Left renal cortex interstitium (tissue), 4 donors: ENCODE data around the gene CAPG. TPM values are rescaled to one million over a fixed set of nuclear protein-coding genes. Genes with fewer than 3 reads are reported as not detected.
"Not testable (repeated sequence)": the region's sequence is repeated elsewhere in the genome, so short reads cannot be mapped to it uniquely, and the experiment has no call there.

ENCODE experiments used
- DNase-seq, 4 donors: peaks; one replicate each; pipeline ENCODE4 v3.0.0-alpha.2; 2013; ENCODE audit warnings: low read depth in 4 of 4, low spot score in 2 of 4, missing footprints in 1 of 4
- polyA plus RNA-seq, 4 donors: library from polyadenylated mRNA; unstranded; fragments of 120-200 nt; gene quantifications; one replicate each; pipeline ENCODE4 v1.2.1, GENCODE V29; 2013; ENCODE audit not compliant: insufficient read length in 4 of 4

Gene CAPG
- polyA plus RNA-seq, 4 donors, result 94.7 to 144 (median 133) TPM

DNA sequence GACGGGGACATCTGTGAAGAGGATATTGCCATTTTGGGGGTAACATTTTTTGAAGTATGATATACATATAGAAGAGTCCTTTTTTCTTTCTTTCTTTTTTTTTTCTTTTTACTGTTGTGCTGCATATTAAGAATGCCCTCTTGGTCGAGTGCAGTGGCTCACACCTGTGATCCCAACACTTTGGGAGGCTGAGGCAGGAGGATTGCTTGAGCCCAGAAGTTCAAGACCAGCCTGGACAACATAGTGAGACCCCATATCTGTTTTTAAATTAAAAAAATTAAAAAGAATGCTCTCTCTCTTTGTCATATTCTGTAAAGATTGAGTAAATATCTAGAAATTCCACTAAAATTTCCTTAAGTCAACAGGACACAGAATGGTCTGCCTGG lies 11.9 kb upstream of the CAPG start:
- no peak for DNase-seq

DNA sequence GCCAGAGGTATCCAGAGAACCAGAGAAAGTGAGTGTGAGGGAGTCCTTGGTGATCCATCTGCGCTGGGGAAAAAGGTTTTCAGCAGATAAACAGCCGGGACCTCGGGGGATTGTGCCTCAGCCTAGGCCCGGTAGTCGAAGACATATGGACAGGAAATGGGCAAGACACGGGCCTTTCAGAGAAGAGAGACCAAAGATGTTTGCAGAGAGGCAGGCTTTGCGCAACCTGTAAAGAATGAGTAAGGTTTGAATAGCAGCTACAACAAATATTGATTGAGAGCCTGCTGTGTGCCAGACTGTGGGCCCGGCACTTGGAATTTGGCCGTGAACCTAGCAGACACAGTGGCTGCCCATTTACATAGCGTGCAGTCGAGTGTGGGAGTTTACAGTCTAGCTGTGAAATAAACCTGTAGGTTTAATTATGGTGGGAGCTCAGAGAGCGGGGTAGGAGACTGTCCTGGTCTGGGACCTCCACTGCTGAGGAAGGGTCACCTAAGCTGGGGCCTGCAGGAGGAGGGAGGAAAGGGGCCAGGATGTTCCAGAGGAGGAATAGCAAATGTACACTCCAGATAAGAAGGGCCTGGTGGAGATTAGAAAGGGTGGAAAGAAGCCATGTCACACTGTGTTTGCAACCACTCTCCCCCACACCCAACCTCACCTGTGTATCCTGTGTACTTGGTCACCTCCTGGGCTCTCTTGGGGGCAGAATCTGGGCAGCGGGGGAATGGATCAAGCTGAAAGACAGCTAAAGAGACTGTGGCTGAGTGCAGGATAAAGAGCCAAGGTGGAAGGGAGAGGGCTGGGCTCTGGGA lies 11.3 kb upstream of the CAPG start:
- no peak for DNase-seq

- DNase-seq, result no peak
Observed at GRCh38 chr2:85420536-85421259, 10.5 kb upstream of the CAPG start.

DNA sequence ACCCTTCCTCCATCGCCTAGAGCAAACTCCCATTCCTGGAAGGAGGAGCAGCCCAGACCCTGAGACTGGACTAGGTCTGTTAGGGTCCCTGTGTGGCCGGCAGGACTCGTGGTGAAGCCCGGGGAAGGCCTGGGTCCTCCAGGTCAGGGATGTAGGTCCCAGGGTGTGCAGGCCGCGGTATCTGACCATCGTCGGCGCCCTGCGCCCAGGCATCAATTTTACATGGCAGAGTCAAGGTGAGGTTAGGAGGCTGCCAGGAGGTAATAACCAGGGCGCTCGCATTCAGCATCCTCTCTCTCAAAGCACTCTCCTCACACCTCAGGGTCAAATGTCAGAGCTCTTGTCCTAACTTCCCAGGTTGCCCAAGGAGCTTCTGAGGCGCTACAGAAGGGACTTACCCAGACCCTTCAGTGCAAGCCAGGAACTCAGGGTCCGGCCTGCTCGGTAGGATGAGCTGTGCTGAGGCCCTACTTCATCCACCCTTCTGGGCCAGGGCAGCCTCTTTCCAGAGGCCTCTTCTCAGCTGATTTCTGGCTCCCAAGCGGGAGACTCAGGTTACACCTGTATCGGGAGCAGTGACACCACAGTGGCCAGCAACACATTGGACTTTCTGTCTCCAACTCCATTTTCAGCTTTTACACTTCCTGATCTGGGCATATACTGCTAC lies 9.0 kb upstream of the CAPG start:
- DNase-seq, result no peak

DNA sequence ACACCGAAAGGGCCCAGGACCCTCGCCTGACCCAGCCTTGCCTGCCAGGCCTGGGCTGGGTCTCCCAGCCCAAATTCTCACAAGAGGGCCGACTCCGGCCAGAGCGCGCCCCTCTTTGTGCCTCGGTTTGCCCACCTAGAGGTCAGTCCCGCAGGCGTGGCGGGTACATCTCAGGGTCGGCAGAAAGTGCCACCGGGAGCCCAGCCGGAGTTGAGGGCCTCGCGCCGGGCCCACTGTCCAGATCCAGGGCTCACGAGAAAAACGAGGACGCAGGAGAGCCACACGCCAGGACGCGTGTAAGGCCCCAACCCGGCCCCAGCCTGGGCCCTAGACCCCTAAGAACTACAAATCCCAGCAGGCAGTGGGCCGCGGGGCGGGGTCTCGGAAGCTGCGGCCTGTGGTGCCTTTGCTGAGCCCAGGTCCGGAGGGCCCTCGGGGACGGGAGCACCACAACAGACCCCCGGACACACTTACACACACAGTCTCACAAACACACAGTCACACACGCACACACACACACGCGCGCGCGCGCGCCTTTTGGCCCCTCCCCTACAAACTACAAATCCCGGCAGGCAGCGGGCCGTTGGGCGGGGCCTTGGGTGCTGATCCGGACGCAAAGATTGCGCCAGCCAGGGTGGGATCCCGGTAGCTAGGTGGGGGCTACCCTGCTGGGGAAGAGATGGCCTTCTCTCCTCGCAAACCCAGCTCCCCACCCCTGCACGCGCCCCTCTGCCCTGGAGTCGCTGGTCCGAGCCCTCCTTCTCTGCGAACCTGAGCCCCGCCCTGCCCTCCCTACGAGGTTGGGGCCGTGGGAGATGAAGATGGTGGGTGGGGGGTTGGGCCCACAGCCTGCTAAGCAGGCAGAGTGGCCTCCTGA lies 8.2 kb upstream of the CAPG start, which contains the start of gene SH2D6:
Gene SH2D6, plus strand, starts transcription at position 583 of the 877 bp plus-strand sequence. CDS start 10,752 bp downstream, outside the sequence.
- peak in 1 of 4 donors; percentile 67 for DNase-seq

DNA sequence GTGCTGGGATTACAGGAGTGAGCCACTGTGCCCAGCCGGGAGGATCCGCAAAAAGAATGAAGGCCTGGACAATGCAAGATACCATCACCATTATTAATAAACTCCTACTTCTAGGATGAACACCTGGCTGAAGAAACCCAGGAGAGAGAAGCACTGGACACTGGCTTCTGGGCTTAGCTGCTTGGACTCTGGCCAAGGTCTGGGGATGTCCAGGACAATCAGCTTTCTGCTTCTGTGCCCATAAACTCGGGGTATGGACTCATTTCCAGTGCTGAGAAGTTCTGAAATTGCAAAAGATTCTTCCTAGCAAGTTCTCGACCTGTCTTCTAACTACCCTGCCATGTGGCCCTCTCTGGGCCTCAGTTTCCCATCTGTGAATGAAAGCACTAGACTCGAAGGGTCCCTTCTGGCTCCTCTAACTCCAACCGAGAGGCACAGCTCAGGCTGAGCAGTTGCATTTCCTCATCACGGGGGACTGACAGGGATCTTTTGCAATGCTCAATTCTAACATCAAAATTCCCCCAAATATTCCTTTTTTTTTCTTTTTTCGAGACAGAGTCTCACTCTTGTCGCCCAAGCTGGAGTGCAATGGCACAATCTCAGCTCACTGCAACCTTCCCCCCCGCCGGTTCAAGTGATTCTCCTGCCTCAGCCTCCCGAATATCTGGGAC lies 5.9 kb upstream of the CAPG start:
- no peak for DNase-seq

- DNase-seq, result no peak
Observed at GRCh38 chr2:85414761-85415553, 4.8 kb upstream of the CAPG start.

- DNase-seq, result not testable (repeated sequence)
Observed at GRCh38 chr2:85414421-85414759, 4.2 kb upstream of the CAPG start.

DNA sequence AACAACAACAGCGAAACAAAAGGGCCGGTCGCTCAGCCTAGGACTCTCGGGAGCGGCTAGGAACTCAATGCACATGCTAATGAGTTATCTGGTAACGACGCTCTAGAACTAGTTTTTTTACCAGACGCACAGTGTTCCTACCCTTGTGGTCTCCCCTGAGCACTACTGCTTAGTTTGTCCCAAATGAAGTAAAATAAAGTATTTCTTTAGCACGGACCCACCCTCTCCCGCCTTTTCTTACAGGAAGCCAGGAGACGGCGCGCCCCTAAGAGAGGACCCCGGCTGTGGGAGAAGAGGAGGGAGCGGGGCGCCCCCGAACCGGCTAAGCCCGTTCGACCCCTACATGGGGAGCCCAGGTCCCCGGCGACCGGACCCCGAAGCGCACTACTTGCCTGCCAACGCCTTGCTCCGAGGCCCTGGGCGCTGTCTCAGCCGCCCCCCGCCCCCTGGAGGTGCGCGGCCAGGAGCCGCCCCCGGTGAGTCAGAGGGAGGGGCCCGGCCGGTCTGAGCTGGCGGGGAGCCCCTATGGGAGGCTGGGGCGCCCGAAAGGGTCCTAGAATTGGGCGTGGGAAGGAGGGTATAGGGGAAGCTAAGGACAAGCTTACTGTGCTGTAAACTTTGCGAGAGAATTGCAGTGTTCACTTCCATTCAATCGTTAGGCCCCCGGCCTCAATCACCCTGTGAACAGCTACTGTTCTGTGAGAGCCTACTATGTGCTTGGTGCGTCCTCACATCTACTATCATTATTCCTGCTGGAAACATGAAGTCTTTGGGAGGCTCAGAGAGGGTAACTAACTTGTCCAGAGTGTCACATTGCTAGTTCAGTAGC lies 3.6 kb upstream of the CAPG start:
- no peak for DNase-seq

- DNase-seq, result no peak
Observed at GRCh38 chr2:85411405-85411748, 1.2 kb upstream of the CAPG start.

DNA sequence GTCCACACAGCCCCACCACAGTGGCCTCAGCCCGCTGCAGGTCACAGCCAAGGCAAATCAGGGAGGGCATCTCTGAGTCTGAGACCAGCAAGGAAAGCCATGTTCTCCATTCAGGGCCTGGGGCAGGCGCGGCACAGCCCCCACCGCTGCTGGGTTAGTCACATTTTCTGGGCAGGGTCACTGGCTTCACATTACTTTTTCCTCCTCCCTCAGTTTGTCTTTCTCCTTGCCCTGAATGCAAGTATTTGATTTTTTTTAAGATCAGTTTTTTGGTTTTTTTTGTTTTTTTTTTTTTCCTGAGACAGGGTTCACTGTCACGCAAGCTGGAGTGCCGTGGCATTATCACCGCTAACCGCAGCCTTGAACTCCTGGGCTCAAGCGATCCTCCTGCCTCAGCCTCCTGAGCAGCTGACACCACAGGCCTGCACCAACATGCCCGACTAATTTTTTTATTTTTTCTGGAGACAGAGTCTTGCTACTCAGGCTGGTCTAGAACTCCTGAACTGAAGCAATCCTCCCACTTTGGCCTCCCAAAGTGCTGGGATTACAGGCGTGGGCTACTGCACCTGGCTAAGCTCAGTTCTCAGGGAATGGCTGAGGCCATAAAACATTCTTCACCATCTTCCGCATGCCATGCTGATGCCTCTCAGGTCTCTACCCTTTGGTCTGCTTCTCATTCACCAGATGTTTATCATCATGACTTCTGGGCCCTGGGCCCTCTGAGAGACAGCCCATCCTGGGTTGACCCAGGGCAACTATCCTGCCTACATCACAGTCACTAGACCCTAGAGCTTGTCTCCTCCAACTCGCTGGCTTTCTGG lies 628 bp upstream of the CAPG start:
- DNase-seq, result no peak

- no peak for DNase-seq
Observed at GRCh38 chr2:85405201-85406059, 4.7 kb downstream of the CAPG start.

GRCh38 chr2:85401844-85402243 lies 8.3 kb downstream of the CAPG start:
- no peak for DNase-seq

DNA sequence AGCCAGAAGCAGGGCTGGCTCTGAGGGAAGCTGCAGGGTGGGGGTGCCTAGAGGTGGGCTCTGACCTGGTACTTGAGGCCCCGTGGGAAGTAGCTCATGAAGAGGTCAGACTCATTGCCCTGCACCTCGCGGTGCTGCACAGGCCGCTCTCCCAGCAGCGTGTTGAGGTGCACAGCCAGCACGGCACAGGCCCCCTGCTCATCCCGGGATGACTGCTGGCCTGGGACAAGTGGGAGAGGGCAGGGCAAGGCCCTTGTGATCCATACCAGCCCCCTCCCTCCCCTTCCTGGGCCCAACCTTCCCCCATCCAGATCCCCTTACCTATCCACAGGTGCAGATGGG lies 8.7 kb downstream of the CAPG start:
- no peak for DNase-seq

- DNase-seq, result no peak
Observed at GRCh38 chr2:85400541-85401463, 9.4 kb downstream of the CAPG start.

DNA sequence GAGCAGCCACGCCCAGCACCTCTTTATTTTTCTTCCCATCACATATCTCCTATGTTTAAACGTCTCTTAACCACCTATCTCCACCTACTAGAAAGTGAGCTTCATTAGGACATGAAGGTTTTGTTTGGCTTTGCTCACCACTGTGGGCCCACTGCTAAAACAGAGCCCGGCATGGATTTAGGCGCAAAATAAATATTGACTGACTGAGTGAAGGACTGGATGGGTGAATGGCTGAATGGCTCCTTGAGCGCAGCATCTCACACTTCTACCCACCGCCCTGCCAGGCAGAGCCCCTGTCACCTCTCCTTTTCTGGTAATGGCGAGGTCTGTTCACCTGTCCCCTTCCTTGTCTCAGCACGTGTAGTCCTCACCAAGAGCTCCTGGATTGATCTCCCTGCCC lies 10.1 kb downstream of the CAPG start:
- no peak for DNase-seq
